ENCODE results near the gene C1RL.

DNA sequence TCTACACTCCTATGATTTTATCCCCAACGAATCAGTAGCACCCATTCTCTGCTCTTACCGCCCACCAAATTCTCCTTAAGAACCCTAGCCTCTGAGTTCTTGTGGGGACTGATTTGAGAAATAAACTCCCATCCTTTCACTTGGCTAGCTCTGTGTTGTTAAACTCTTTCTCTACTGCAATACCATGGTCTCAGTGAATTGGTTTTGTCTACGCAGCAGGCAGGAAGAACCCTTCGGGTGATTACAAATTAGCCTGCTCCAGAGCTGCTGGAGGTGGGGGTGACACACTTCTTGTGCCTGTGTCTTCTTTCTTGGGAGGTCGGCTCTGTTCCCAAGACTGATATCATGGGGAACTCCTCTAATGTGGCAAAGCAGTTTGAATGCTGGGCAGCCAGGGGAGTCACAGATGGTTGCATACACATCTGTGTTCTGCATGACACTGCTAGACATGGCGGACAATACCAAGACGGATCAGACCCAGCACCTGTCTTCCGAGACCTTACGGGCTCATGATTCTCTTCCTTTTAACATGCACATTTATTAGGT is 50.1 kb downstream of the C1RL start:
- TF ChIP-seq, protein P1, sequence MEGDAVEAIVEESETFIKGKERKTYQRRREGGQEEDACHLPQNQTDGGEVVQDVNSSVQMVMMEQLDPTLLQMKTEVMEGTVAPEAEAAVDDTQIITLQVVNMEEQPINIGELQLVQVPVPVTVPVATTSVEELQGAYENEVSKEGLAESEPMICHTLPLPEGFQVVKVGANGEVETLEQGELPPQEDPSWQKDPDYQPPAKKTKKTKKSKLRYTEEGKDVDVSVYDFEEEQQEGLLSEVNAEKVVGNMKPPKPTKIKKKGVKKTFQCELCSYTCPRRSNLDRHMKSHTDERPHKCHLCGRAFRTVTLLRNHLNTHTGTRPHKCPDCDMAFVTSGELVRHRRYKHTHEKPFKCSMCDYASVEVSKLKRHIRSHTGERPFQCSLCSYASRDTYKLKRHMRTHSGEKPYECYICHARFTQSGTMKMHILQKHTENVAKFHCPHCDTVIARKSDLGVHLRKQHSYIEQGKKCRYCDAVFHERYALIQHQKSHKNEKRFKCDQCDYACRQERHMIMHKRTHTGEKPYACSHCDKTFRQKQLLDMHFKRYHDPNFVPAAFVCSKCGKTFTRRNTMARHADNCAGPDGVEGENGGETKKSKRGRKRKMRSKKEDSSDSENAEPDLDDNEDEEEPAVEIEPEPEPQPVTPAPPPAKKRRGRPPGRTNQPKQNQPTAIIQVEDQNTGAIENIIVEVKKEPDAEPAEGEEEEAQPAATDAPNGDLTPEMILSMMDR (conservative IDR thresholded peaks at IDR 0.05 in 1 of 2, IDR thresholded peaks at IDR 0.05 in 1 of 2; ENCODE audit: extremely low read depth in 1 of 2, insufficient read depth in 1 of 2, low read depth in 1 of 2, low read length in 2 of 2): no peak
- TF ChIP-seq EZH2 (IDR thresholded peaks at IDR 0.05; ENCODE audit: borderline replicate concordance, low read length): no peak
